HG02870 (cell line): ENCODE results near the gene TMTC1.

Experiments
- ATAC-seq: cut with Tn5 transposase; IDR thresholded peaks from one replicate; pipeline ENCODE4 v1.9.1; 2021; ENCODE audit warnings: mild to moderate bottlenecking, moderate library complexity; ENCODE audit not compliant: unreplicated experiment

TMTC1 gene

GRCh38 chr12:29497588-29497987, 286.2 kb downstream of the TMTC1 start, which contains the start of gene OVCH1:
OVCH1 (minus strand) TSS chr12:29497686; CDS start chr12:29497686, 0 bp downstream.
- no peak for ATAC-seq

- no peak for ATAC-seq
Measured at GRCh38 chr12:29492891-29493290, 290.9 kb downstream of the TMTC1 start.

GRCh38 chr12:29486972-29487371, 296.8 kb downstream of the TMTC1 start:
- ATAC-seq = no peak

- ATAC-seq = no peak
Measured at GRCh38 chr12:29463198-29463597, 320.5 kb downstream of the TMTC1 start.

GRCh38 chr12:29460082-29460481, 323.7 kb downstream of the TMTC1 start:
- no peak for ATAC-seq

GRCh38 chr12:29455087-29455486, 328.7 kb downstream of the TMTC1 start:
- ATAC-seq = no peak

- no peak for ATAC-seq
Measured at GRCh38 chr12:29451888-29452287, 331.9 kb downstream of the TMTC1 start.
